Measurements from ENCODE around the gene RASGRP3.
"Not testable (repeated sequence)": the region's sequence is repeated elsewhere in the genome, so short reads cannot be mapped to it uniquely, and the experiment has no call there.

The RASGRP3 gene

DNA sequence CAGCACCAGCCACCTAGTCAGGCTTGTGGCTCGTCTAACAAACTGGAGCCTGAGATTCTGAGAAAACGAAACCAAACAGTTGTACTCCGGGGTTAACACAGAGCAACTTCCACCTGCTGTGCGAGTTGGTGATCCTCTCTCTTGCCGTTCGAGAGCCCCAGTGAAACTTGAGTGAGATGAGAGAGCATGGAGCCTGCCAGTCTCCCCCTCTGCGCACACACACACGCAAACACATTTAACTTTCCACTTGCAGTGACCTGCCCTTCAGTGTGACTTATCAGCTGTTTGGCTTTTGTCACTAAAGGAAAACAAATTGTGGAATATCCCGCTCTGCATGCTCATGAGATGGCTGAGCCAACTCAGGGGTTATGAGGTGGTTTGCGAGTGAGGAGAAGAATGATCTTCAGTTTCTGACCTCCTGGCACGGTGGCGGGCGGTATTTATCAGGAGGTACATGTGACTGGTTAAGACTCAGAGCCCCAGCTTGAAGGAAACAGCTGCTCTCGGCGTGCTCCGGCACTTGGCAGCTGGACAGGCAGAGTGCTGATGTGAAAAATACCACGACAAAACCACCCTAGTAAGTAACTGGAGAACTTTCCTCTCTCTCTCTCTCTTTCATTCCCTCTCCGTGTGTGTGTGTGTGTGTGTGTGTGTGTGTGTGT is at the start of gene RASGRP3:
Gene RASGRP3, plus strand, starts transcription at position 519 of the 662 bp plus-strand sequence. CDS start 38,488 bp downstream, outside the sequence.
- FAIRE-seq = no peak

DNA sequence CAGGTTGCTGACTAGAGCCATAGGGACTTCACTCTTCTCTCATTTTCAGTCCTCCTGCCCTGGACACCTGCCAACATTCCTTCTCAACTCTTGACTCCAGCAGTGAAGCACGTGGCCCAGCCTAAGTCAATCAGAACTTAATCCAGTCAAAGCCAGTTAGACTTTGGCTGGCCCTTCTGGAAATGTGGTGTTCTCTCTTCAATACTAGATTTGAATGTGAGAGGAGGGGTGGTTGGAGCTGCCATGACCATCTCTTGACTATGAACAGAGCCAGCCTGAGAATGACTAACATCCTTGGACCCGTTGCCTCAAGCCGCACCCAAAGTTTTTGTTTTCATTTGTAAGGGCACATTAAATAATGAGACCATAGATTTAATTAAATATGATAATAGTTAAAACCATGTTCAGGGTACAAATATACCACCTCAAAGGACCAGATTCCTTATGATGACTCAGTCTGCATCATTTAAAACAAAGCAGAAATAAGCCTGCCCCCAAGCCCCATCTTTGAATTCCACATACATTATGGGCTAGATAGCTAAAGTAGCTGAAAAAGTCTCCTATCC is 49.7 kb upstream of the RASGRP3 start:
- FAIRE-seq = no peak

DNA sequence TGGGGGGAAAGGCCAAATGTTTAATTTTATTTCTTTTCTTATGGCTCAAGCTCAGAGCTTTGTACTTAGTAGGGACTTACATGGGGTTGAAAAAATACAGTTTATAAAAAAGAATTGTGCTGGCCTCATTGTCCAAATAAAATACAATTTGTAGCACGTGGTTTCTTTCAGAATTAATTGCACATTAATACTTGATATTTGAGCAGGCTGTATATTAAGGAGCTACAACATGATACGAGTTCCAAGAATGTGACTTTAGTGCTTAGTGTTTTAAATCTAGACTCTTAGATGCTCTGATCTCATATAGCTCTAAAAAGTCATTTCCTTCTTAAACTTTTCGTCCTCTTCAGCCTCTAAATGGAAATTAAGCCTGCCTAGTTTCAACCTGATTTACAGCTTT is 46.4 kb upstream of the RASGRP3 start:
- FAIRE-seq = no peak

DNA sequence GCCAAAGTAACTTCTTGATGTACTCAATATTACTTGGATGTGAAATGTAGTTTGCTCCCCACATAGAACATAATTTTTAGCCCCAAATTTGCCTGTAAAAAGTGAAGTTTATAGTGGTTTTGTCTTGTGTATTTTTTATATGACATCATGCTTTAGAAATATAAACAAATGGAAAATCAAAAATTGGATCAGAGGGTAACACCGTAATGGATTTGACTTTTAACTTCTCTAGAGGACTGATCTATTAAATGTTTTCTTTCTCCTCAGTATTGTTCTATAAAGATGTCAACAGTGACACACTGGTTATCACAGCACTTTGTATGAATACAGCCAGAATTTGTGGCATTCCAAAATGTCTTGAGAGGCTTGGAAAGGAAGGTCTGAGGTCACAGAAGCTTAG is 45.6 kb upstream of the RASGRP3 start:
- FAIRE-seq = no peak

GRCh38 chr2:33432871-33433270 is 43.6 kb upstream of the RASGRP3 start:
- no peak for FAIRE-seq

- no peak for FAIRE-seq
Measured at GRCh38 chr2:33433279-33434235, 42.9 kb upstream of the RASGRP3 start.

DNA sequence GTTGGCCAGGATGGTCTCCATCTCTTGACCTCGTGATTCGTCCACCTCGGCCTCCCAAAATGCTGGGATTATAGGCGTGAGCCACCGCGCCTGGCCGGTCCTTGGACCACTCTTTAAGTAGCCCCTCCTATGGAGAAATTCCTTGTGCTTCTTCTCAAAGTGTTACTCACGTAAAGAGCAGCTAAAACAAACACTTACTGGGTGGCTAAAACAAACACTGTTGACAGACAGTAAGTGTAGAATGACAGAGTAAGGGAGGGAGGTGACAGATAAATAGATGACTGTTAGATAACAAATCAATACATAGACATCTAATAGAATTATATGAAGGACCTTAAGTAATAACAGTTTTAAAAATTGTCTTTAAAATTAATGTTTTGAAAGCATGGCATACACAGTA is 40.9 kb upstream of the RASGRP3 start:
- FAIRE-seq = no peak

DNA sequence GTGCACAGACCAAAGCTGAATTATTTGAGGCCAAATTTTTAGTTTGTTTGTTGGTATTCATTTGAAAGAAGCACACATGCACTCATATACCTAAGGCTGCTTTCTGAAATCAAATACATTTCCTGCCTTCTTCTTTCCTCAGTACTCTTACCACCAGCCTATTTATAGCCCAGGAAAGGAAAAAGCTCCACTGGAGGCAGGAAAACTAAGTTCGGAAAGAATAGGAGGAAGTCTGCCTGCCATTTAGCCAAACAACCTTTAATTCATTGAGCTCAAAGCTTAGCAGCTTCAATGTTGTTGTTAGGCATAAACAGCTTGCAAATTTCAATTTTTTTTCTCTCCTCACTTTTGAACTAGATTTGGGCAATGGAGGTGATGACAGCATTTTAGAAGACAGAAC is 40.4 kb upstream of the RASGRP3 start:
- no peak for FAIRE-seq

DNA sequence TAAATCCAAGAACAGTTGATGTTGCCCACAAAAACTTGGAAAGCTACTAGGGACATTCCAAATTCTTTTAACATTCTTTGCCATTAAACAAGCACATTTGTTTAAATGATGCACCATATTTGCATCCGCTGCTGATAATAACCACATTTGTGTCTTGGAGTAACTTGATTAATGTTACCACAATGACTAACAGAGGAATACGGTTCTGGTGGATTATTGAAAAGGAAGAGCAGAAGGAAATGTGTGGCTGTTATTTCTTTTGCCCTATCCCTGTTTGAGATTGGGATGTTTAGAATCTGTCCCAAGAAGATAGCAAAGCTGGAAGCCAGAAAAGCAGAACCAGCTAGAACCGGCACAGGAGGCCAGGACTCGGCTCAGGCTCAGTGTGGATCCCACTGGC is 39.2 kb upstream of the RASGRP3 start:
- no peak for FAIRE-seq

- no peak for FAIRE-seq
Measured at GRCh38 chr2:33437815-33438214, 38.6 kb upstream of the RASGRP3 start.

- peak; percentile 75 for FAIRE-seq
Measured at GRCh38 chr2:33441235-33441810, 35.1 kb upstream of the RASGRP3 start.

DNA sequence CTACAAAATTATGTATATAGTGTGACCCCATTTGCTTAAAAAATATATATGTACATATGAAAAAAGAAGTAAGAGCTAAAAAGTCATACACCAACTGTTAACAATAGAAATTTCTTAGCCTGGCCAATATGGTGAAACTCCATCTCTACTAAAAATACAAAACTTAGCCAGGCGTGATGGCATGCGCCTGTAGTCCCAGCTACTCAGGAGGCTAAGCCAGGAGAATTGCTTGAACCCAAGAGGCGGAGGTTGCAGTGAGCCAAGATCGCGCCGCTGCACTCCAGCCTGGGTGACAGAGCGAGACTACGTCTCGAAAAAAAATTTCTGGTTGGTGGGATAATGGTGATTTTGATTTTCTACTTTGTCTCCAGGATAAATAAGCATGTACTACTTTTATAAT is 34.4 kb upstream of the RASGRP3 start:
- FAIRE-seq = not testable (repeated sequence)

DNA sequence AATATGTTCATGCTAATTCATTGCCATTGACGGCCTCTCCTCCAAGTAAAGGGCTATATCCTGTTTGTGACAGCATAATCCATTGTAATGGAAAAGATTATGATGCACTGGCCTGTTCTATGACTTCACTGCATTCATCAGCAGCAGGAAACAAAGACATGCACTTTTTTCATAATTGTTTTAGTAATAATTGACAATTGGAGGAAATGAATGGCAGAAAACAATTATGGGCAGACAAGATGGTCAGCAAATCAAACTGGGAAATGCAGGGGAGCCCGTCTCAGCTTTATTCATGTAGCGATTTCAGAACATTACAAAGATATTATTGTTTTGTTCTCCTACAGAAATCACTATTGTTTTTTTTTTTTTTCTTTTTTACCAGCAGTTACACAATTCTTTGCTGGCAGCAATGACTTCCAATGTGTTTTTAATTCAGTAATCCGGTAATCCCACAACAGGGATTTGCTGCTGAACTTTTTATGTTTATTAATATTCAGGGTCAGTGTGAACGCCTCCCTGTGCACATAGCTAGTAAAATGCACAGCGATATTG is 33.8 kb upstream of the RASGRP3 start:
- FAIRE-seq = no peak

GRCh38 chr2:33443274-33443829 is 33.1 kb upstream of the RASGRP3 start:
- no peak for FAIRE-seq

GRCh38 chr2:33444967-33445366 is 31.5 kb upstream of the RASGRP3 start:
- no peak for FAIRE-seq

DNA sequence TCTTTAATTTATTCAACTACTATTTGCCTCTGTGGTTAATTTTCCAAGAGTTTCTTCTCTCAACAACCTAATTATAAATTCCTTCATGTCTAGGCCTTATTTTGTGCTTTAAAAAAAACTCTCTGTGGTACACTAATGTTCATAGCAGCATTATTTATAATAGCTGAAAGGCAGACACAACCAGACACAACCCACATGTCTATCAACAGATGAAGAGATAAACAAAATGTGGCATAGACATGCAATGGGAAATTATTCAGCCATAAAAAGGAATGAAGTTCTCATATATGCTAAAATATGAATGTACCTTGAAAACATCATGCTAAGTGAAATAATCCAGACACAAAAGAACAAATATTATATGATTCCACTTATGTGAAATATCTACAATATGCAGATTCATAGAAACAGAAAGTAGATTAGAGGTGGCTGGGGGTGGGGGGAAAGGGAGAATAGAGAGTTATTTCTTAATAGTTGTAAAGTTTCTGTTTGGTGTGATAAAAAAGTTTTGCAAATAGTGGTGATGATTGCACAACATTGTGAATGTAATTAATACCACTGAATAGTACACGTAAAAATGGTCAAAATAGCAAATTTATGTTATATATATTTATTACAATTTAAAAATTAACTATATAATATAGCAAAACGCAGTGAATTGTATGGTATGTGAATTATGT is 28.1 kb upstream of the RASGRP3 start:
- FAIRE-seq = no peak

- FAIRE-seq = no peak
Measured at GRCh38 chr2:33451214-33451613, 25.2 kb upstream of the RASGRP3 start.

- no peak for FAIRE-seq
Measured at GRCh38 chr2:33451825-33452224, 24.6 kb upstream of the RASGRP3 start.

- FAIRE-seq = no peak
Measured at GRCh38 chr2:33452545-33452944, 23.9 kb upstream of the RASGRP3 start.

- FAIRE-seq = no peak
Measured at GRCh38 chr2:33453905-33454479, 22.5 kb upstream of the RASGRP3 start.

- no peak for FAIRE-seq
Measured at GRCh38 chr2:33457556-33458247, 18.7 kb upstream of the RASGRP3 start.

All from TTC549 (cell line).